NCI-H1694 (cell line): ENCODE measurements around the gene CLN3.
"Not testable (repeated sequence)": the region's sequence is repeated elsewhere in the genome, so short reads cannot be mapped to it uniquely, and the experiment has no call there.

ENCODE experiments used
- DNase-seq: peaks from one replicate; lab custom pipeline; 2025; lab: John Stamatoyannopoulos, UW

CLN3 gene

DNA sequence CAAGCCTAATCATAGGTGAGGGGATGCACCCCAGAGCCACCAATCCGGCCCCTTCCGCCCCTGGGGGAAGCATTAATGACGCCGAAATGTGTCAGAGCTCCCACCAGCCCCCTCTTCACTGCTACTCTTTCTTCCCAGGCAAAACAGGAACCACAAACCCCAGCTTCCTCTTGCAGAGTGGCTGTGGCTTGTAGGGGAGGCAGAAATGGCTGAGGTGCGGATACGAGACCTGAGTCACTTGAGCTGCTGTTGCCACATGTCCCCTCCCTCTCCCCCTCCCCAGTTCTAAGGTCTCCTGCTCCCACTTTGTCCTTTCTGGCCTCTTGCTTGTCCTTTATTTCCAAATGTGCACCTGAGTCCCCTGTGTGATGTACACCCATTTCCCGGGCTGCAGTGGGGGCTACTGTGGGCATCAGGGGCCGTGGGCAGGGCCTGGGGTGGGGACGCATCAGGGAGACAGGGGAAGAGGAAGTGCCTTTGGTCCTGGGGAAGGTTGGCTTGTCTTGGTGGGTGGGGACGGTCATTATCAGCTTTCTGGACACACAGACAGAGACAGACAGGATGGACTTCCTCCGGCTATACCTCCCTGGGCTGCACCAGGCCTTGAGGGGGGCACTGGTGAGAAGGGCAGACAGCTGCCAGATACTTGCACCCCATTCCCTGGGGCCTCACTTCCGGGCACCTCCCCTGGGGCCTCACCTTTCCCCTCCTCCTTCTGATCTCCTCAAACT is 2.4 kb upstream of the CLN3 start, which contains the start of gene APOBR:
Gene APOBR, plus strand, starts transcription at position 523 of the 731 bp plus-strand sequence. Its CDS starts 39 bp downstream, at position 562.
- no peak for DNase-seq

GRCh38 chr16:28492511-28492910 is 637 bp upstream of the CLN3 start:
- DNase-seq: no peak

GRCh38 chr16:28491230-28491969 is 474 bp downstream of the CLN3 start:
- DNase-seq: no peak

DNA sequence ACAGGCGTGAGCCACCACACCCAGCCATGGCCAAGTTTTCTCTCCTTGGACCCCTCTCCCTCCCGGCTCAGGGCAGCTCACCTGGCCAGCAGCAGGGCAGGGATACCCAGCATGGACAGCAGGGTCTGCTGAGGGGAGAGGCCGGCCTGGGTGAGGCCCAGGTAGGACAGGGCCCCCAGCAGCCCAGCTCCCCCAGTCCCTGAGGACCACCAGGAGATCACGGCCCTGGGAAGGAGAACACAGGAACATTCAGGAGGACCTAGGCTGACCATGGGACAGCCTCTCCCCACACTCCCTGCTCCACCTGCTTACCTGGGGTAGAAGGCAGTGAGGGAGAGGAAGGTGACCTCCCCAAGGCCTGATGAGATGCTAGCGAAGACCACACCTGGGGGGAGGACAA is 5.6 kb downstream of the CLN3 start:
- no peak for DNase-seq

GRCh38 chr16:28483361-28483760 is 8.5 kb downstream of the CLN3 start:
- DNase-seq: not testable (repeated sequence)

DNA sequence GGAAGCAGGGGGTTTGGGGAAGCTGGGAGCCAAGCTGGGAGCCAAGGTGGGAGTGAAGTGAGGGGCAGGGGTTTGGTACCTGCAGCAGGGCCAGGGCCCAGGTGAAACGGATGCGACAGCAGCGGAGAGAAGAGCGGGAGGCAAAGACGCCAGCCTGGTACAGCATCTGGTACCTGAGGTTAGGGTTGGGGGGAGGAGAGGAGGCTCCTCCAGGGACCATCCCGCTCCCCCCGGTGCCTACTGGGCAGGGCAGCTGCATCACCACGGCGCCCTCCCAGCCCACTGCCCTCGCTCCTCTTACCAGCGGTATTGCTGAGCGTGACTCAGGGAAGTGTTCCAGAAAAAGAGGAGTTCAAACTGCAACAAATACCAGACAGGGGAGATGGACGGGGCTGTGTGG is 9.8 kb downstream of the CLN3 start:
- no peak for DNase-seq

DNA sequence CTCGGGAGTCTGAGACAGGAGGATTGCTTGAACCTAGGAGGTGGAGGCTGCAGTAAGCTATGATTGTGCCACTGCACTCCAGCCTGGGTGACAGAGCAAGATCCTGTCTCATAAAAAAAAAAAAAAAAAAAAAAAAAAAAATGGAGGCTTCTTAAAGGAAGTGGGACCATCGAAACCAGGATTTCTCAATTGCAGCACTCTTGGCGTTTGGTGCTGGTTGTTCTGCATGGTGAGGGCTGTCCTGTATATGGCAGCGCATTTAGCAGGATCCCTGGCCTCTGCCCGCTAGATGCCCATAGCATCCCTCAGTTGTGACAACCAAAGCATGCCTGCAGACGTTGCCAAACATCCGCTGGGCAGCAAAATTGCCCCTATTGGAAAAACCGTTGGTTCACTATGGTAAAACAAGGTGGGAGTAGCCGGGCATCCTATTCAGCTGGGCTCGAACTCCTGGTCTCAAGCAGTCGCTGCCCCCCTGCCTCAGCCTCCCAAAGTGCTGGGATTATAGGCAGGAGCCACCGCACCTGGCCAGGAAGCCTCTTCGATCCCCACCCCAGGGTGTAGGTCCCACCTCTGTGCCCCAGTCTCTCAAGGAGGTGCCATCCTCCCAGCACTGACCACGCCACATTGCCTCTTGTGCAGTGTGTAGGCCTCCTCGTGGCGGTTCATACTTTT is 13.2 kb downstream of the CLN3 start:
- DNase-seq: no peak

DNA sequence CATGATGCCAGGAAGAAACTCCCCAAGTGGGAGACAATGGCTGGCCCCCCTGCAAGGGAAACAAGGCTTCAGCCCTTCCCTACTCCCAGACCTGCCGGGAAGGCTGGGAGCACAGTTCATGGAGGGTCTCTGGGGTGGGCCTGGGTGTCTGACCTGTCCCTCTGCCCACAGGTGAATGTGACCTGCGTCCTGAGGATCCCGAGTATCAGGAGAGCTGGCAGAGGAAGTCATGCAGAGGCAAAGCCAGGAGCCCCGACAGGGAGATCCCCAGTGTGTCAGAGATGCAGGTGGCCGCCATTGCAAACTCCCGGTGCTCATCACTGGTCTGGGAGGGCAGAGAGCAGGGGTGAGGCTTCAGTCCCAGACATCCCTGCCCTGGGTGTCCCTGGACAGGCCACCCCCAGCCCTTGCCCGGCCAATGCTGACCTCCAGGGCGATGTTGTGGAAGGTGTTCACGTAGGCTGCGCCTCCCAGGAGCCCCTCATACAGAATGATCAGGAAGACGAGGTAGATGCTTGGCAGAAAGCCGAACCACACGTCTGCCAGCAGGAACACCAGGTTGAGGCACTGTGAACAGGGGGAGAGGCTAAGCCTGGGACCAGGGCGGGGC is 14.5 kb downstream of the CLN3 start:
- no peak for DNase-seq

- DNase-seq: no peak
These were observed 16.7 kb downstream of the CLN3 start for GRCh38 chr16:28475221-28475620.

DNA sequence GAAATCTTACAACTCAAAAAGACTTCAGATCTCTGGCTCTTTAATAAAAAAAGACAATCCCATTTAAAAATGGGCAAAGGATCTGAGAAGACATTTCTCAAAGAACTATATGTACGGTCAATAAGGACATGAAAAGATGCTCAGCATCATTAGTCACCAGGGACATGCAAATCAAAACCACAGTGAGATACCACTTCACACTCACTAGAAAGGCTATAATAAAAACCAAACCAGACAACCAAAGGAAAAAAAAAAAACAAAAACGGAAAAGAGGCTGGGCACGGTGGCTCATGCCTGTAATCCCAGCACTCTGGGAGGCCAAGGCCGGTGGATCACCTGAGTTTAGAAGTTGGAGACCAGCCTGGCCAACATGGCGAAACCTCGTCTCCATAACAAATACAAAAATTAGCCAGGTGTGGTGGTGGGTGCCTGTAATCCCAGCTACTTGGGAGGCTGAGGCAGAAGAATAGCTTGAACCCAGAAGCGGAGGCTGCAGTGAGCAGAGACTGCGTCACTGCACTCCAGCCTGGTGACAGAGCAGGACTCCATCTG is 18.1 kb downstream of the CLN3 start:
- DNase-seq: no peak

DNA sequence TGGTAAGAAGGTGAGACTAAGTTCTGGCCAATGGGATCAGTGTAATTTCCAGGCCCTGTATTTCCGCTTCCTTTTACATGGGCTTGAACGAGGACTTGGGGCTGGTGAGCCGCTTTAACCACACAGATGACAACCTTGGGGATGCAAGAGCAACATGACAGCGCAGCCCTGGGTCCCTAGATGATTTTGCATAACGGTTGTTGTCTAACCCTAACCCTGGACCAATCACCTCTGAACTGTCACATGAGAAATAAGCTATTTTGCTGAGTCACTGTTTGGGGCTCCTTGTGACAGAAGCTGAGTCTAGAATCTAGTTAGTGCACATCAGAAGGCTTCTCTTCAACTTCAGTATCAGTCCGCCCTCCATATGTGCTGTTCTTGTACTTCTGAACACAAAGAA is 44.8 kb downstream of the CLN3 start:
- DNase-seq: not testable (repeated sequence)

GRCh38 chr16:28446388-28446787 is 45.5 kb downstream of the CLN3 start:
- DNase-seq: not testable (repeated sequence)

DNA sequence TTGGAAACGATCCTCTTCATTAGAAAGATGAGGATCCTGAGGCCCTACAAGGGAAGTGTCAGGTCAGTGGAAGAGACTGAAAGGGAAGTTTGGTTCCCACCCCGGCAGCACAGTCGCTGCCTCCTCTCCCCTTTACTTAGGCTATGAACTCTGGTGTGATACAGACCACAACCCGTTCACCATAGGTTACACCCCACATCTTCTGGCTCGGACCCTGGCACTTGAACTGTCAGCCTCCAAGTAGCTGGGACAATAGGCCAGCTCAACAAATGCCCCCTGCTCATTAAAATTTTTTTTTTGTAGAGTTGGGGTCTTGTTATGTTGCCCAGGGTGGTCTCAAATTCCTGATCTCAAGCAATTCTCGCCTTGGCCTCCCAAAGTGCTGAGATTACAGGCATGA is 47.9 kb downstream of the CLN3 start:
- DNase-seq: not testable (repeated sequence)

GRCh38 chr16:28438899-28439298 is 53.0 kb downstream of the CLN3 start:
- not testable (repeated sequence) for DNase-seq

DNA sequence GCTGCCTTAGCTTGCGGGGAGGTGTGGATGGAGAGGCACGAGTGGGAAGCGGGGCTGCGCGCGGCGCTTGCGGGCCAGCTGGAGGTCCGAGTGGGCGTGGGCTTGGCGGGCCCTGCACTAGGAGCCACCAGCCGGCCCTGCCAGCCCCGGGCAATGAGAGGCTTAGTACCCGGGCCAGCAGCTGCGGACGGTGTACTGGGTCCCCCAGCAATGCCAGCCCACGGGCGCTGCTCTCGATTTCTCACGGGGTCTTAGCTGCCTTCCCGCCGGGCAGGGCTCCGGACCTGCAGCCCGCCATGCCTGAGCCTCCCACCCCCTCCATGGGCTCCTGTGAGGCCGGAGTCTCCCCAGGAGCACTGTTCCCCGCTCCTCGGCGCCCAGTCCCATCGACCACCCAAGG is 56.5 kb downstream of the CLN3 start:
- DNase-seq: not testable (repeated sequence)
